Breast epithelium (tissue), 3 donors: Measurements from ENCODE around the gene DES.

Experiments used
- CTCF ChIP-seq, 3 donors: fragments of 450-650 bp; IDR thresholded peaks; one replicate each; pipeline ENCODE4 v1.5.1; 2016 to 2017; ENCODE audit warnings: antibody characterized with exemption in 3 of 3, mild to moderate bottlenecking in 3 of 3, moderate library complexity in 3 of 3
- POLR2A ChIP-seq: fragments of 450-650 bp; IDR thresholded peaks from one replicate; pipeline ENCODE4 v1.6.1; 2016; ENCODE audit warnings: antibody characterized with exemption, mild to moderate bottlenecking, moderate library complexity
- POLR2AphosphoS5 ChIP-seq, 3 donors: sonication (generic); formaldehyde crosslinking; IDR thresholded peaks; one replicate each; pipeline ENCODE4 v1.6.1; 2017; ENCODE audit warnings: antibody characterized with exemption in 3 of 3

- TF ChIP-seq CTCF (IDR thresholded peaks at IDR 0.05): no peak
- no peak for TF ChIP-seq POLR2AphosphoS5 (IDR thresholded peaks at IDR 0.05)
- no peak for TF ChIP-seq POLR2A
Observed at GRCh38 chr2:219474285-219475060, 56.3 kb downstream of the DES start.
